ENCODE results near the gene KCNT2.

The KCNT2 gene

GRCh38 chr1:196563768-196564167 is 44.5 kb downstream of the KCNT2 start:
- DNase-seq (ENCODE audit: low read depth): no peak
- TF ChIP-seq CTCF (IDR thresholded peaks at IDR 0.05; ENCODE audit: insufficient read depth, low read depth, low read length, missing control alignments): no peak
- no peak overlapping the region for H3K4me3 ChIP-seq (ENCODE audit: low read depth, low read length)

- no peak for TF ChIP-seq CTCF (IDR thresholded peaks at IDR 0.05; ENCODE audit: insufficient read depth, low read depth, low read length, missing control alignments)
- H3K4me3 ChIP-seq (ENCODE audit: low read depth, low read length): no peak overlapping the region
- DNase-seq (ENCODE audit: low read depth): no peak
Measured at GRCh38 chr1:196559314-196559713, 48.9 kb downstream of the KCNT2 start.

GRCh38 chr1:196558411-196558810 is 49.8 kb downstream of the KCNT2 start:
- DNase-seq (ENCODE audit: low read depth): peak; percentile 33
- H3K4me3 ChIP-seq (ENCODE audit: low read depth, low read length): no peak overlapping the region; the same call in 1 of the 2 replicates
- no peak for TF ChIP-seq CTCF (IDR thresholded peaks at IDR 0.05; ENCODE audit: insufficient read depth, low read depth, low read length, missing control alignments)

- no peak for TF ChIP-seq CTCF (IDR thresholded peaks at IDR 0.05; ENCODE audit: insufficient read depth, low read depth, low read length, missing control alignments)
- H3K4me3 ChIP-seq (ENCODE audit: low read depth, low read length): no peak overlapping the region
Measured at GRCh38 chr1:196557797-196558196, 50.4 kb downstream of the KCNT2 start.

GRCh38 chr1:196550731-196551130 is 57.5 kb downstream of the KCNT2 start:
- DNase-seq (ENCODE audit: low read depth): no peak
- TF ChIP-seq CTCF (IDR thresholded peaks at IDR 0.05; ENCODE audit: insufficient read depth, low read depth, low read length, missing control alignments): no peak
- no peak overlapping the region for H3K4me3 ChIP-seq (ENCODE audit: low read depth, low read length)

More at GRCh38 chr1:196557797-196558196, 50.4 kb downstream of the KCNT2 start:
- no peak for DNase-seq (ENCODE audit: low read depth)

- no peak for TF ChIP-seq CTCF (IDR thresholded peaks at IDR 0.05; ENCODE audit: insufficient read depth, low read depth, low read length, missing control alignments)
- DNase-seq (ENCODE audit: low read depth): no peak
- H3K4me3 ChIP-seq (ENCODE audit: low read depth, low read length): no peak overlapping the region
Measured at GRCh38 chr1:196546272-196547111, 61.7 kb downstream of the KCNT2 start.

GRCh38 chr1:196545222-196545621 is 63.0 kb downstream of the KCNT2 start:
- no peak for TF ChIP-seq CTCF (IDR thresholded peaks at IDR 0.05; ENCODE audit: insufficient read depth, low read depth, low read length, missing control alignments)
- no peak for DNase-seq (ENCODE audit: low read depth)
- H3K4me3 ChIP-seq (ENCODE audit: low read depth, low read length): no peak overlapping the region

All from GM12865 (cell line).